Ishikawa (cell line): ENCODE data around the gene PEX5.

Experiments
- CEBPB ChIP-seq: IDR thresholded peaks from 2 replicates; pipeline ENCODE4 v1.6.1; 2012
- CREB1 ChIP-seq: IDR thresholded peaks from 2 replicates; pipeline ENCODE4 v1.6.1; 2012; ENCODE audit warnings: low read depth
- EP300 ChIP-seq: IDR thresholded peaks from 2 replicates; pipeline ENCODE4 v1.6.1; 2012; ENCODE audit warnings: borderline replicate concordance
- MAX ChIP-seq: IDR thresholded peaks from 2 replicates; pipeline ENCODE4 v1.6.1; 2012
- RAD21 ChIP-seq: IDR thresholded peaks from 2 replicates; pipeline ENCODE4 v1.6.1; 2012; ENCODE audit warnings: low read depth
- TAF1 ChIP-seq: IDR thresholded peaks from 2 replicates; pipeline ENCODE4 v1.6.1; 2012; ENCODE audit warnings: low read depth, mild to moderate bottlenecking
- TCF12 ChIP-seq: IDR thresholded peaks from 2 replicates; pipeline ENCODE4 v1.6.1; 2012; ENCODE audit warnings: low read depth

GRCh38 chr12:7156259-7157197 is 33.0 kb upstream of the PEX5 start:
- TF ChIP-seq MAX (no peak), EP300 (no peak), RAD21 (no peak), CEBPB (no peak), TCF12 (no peak), CREB1 (no peak), TAF1 (no peak)
